Measurements from ENCODE around the gene KCND1.

DNA sequence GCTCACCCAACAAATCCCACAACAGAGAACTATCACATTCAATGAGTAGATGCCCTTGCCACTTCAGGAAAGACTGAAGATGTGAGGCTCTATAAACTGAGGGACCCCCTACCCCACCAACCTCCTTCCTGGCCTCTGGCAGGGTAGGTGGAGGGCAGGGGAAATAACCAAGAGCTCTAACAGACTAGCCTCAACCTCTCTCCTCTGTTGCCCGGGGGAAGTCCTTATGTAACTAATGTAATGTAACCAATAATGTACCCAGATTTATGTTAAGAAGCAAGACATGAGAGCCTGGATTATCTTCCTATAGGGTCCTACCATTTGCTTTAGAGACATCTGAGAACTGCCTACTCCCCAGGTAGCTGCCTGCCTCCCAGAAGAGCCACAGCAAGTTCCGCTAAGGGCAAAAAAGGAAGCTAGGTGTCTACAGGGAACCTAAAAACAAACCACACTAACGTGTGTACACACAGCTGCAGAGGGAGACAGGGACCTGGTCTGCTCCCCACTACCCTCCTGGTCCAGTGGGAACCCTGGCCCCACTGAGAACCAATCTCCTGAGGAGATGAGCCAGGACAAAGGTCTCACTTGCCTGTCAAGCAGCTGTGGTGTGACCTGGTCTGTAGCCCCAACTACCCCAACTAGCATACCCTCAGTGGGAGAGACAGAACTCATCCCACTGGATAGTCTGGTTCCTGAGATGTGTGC lies 32.0 kb downstream of the KCND1 start:
- no peak for TF ChIP-seq POLR2A (IDR thresholded peaks at IDR 0.05)
- TF ChIP-seq, protein P1, sequence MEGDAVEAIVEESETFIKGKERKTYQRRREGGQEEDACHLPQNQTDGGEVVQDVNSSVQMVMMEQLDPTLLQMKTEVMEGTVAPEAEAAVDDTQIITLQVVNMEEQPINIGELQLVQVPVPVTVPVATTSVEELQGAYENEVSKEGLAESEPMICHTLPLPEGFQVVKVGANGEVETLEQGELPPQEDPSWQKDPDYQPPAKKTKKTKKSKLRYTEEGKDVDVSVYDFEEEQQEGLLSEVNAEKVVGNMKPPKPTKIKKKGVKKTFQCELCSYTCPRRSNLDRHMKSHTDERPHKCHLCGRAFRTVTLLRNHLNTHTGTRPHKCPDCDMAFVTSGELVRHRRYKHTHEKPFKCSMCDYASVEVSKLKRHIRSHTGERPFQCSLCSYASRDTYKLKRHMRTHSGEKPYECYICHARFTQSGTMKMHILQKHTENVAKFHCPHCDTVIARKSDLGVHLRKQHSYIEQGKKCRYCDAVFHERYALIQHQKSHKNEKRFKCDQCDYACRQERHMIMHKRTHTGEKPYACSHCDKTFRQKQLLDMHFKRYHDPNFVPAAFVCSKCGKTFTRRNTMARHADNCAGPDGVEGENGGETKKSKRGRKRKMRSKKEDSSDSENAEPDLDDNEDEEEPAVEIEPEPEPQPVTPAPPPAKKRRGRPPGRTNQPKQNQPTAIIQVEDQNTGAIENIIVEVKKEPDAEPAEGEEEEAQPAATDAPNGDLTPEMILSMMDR (IDR thresholded peaks at IDR 0.05): no peak
- no peak for TF ChIP-seq POLR2AphosphoS5 (IDR thresholded peaks at IDR 0.05)

All from stomach (tissue), 4 donors.